ENCODE measurements around the gene PIK3CD. TPM values are rescaled to one million over a fixed set of nuclear protein-coding genes. Genes with fewer than 3 reads are reported as not detected.
A peak's percentile ranks its signal among the peaks of the same experiment; 100 is the strongest.

PIK3CD gene
- total and polyA plus RNA-seq, 11 donors, result 1.9 to 18.8 (median 4.0) TPM

GRCh38 chr1:9603307-9603706, 48.2 kb upstream of the PIK3CD start:
- peak in 1 of 5 donors; percentile 39 for DNase-seq
- no peak for ATAC-seq
- intact Hi-C loops (cut with DNase I), result no loop called here
- 93 to 100% (median 94%) methylated on average over 7 to 14 of the region's 14 CpGs for WGBS, 4 donors
- Histone ChIP-seq H3K4me3 (no peak overlapping the region), H3K27ac (no peak overlapping the region), H3K4me1 (peaks cover 0 to 13% (median 0%) of the 10 kb centered on the region in 12 donors), H3K36me3 (peaks cover 0 to 71% (median 56%) of the 10 kb centered on the region in 9 donors), H3K9me3 (no peaks in the 10 kb centered on the region), H3K27me3 (no peaks in the 10 kb centered on the region)
- TF ChIP-seq POLR2A (IDR thresholded peaks at IDR 0.05) (no peak), CTCF (IDR thresholded peaks at IDR 0.05) (no peak)

- TF ChIP-seq POLR2A (IDR thresholded peaks at IDR 0.05) (no peak), CTCF (IDR thresholded peaks at IDR 0.05) (peak in 2 of 12 donors; percentile 5 to 13)
- ATAC-seq (peak in 2 of 4 donors; percentile 31 to 48), DNase-seq (peak in 1 of 5 donors; percentile 57)
- Histone ChIP-seq H3K4me3 (no peak overlapping the region), H3K9me3 (no peaks in the 10 kb centered on the region), H3K4me1 (peaks cover 0 to 13% (median 0%) of the 10 kb centered on the region in 12 donors), H3K36me3 (peaks cover 0 to 70% (median 53%) of the 10 kb centered on the region in 9 donors), H3K27ac (no peak overlapping the region), H3K27me3 (no peaks in the 10 kb centered on the region)
- intact Hi-C loops (cut with DNase I), result no loop called here
- 74 to 86% (median 82%) methylated on average over 32 to 42 of the region's 42 CpGs for whole genome bisulfite sequencing, 4 donors
Measured at GRCh38 chr1:9603766-9604753, 47.5 kb upstream of the PIK3CD start.

GRCh38 chr1:9604836-9605235, 46.7 kb upstream of the PIK3CD start:
- no peak overlapping the region for H3K27ac ChIP-seq
- DNase-seq (peak in 1 of 5 donors; percentile 22), ATAC-seq (no peak)
- intact Hi-C loops (cut with DNase I), result no loop called here
- H3K9me3 ChIP-seq, result no peaks in the 10 kb centered on the region
- H3K4me3 ChIP-seq, result no peak overlapping the region
- H3K36me3 ChIP-seq, result peaks cover 0 to 70% (median 54%) of the 10 kb centered on the region in 9 donors
- 91 to 95% (median 93%) methylated on average over 15 of the region's 15 CpGs for WGBS, 4 donors
- TF ChIP-seq CTCF (IDR thresholded peaks at IDR 0.05) (no peak), POLR2A (IDR thresholded peaks at IDR 0.05) (no peak)
- no peaks in the 10 kb centered on the region for H3K27me3 ChIP-seq
- H3K4me1 ChIP-seq, result peaks cover 0 to 16% (median 0%) of the 10 kb centered on the region in 12 donors

- H3K9me3 ChIP-seq, result no peaks in the 10 kb centered on the region
- H3K4me1 ChIP-seq, result peaks cover 0 to 25% (median 0%) of the 10 kb centered on the region in 12 donors
- H3K36me3 ChIP-seq, result peaks cover 0 to 66% (median 51%) of the 10 kb centered on the region in 9 donors
- TF ChIP-seq CTCF (IDR thresholded peaks at IDR 0.05) (no peak), POLR2A (IDR thresholded peaks at IDR 0.05) (no peak)
- WGBS, 4 donors, result 96 to 98% (median 97%) methylated on average over 12 to 14 of the region's 14 CpGs
- H3K4me3 ChIP-seq, result no peak overlapping the region
- peak overlapping the region in 2 of 12 donors; percentile 49 to 61 for H3K27ac ChIP-seq
- ATAC-seq, result no peak
- intact Hi-C loops (cut with DNase I), result no loop called here
- H3K27me3 ChIP-seq, result no peaks in the 10 kb centered on the region
- peak in 1 of 5 donors; percentile 13 for DNase-seq
Measured at GRCh38 chr1:9605946-9606455, 45.5 kb upstream of the PIK3CD start.
